A549 (cell line): ENCODE measurements around the gene TCHP.

ENCODE experiments used
- BHLHE40 ChIP-seq: IDR thresholded peaks from 2 replicates; pipeline ENCODE4 v1.6.1; 2012; ENCODE audit warnings: low read depth, low read length, inconsistent platforms
- CHD2 ChIP-seq: fragments of 150-350 bp; IDR thresholded peaks from 2 replicates; pipeline ENCODE4 v1.6.1; 2014; ENCODE audit warnings: low read length; ENCODE audit not compliant: partially characterized antibody
- CTCF ChIP-seq: fragments of >200 bp; sonication (Bioruptor Twin); formaldehyde crosslinking; IDR thresholded peaks from 3 replicates; pipeline ENCODE4 v1.5.1; 2016
- FOSB ChIP-seq: fragments of 250-450 bp; sonication (Bioruptor Pico); IDR thresholded peaks from 2 replicates; pipeline ENCODE4 v1.5.0; 2020; ENCODE audit warnings: mild to moderate bottlenecking, moderate library complexity
- HDAC2 ChIP-seq: fragments of 200-600 bp; sonication (generic); IDR thresholded peaks from 2 replicates; pipeline ENCODE4 v1.6.1; 2016
- HOXB13 ChIP-seq: fragments of 250-450 bp; sonication (Bioruptor Pico); IDR thresholded peaks from 2 replicates; pipeline ENCODE4 v1.5.0; 2020; ENCODE audit warnings: low read depth, mild to moderate bottlenecking, moderate library complexity
- JUN ChIP-seq, 2 experiments: fragments of >200 bp; sonication (Bioruptor Twin); formaldehyde crosslinking; IDR thresholded peaks; 2 replicates in 1 of 2; 3 replicates in 1 of 2; pipeline ENCODE4 v1.6.1; 2016 to 2017
- MAZ ChIP-seq: fragments of 150-350 bp; IDR thresholded peaks from 2 replicates; pipeline ENCODE4 v1.6.1; 2014; ENCODE audit warnings: antibody characterized with exemption, low read depth, low read length, borderline replicate concordance
- POLR2A ChIP-seq: IDR thresholded peaks from 2 replicates; pipeline ENCODE4 v1.6.1; 2012; ENCODE audit warnings: mild to moderate bottlenecking, low read length
- RCOR1 ChIP-seq: fragments of 150-350 bp; IDR thresholded peaks from 2 replicates; pipeline ENCODE4 v1.6.1; 2014; ENCODE audit warnings: antibody characterized with exemption, low read length, low read depth
- RFX5 ChIP-seq: fragments of 450-650 bp; IDR thresholded peaks from 2 replicates; pipeline ENCODE4 v1.7.1; 2014; ENCODE audit warnings: antibody characterized with exemption, mild to moderate bottlenecking, moderate library complexity

DNA sequence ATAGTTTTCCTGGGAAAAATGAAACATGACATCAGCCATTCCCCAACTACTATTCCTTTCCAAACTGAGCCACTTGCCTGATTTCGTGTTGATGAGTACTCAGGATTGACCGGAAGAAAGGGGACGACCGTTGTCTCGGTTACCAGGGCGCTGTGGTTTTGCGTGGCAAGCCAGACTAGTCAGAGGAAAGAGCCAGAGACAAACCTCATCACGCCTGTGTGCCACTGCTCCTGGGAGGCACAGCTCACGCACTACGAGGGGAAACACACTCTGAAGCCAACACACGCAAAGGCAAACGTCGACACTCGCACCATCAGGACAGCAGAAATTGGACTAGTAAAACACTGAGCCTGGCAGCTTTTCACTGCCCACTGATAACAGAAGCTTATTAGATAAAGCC is 61.1 kb downstream of the TCHP start:
- TF ChIP-seq JUN (IDR thresholded peaks at IDR 0.05): no peak
- no peak for TF ChIP-seq RFX5
- no peak for TF ChIP-seq CTCF
- TF ChIP-seq FOSB (CRISPR knock-in tag): no peak
- TF ChIP-seq MAZ: no peak
- TF ChIP-seq POLR2A: no peak
- no peak for TF ChIP-seq HOXB13 (CRISPR knock-in tag)
- TF ChIP-seq BHLHE40: no peak
- no peak for TF ChIP-seq RCOR1
- no peak for TF ChIP-seq CHD2
- TF ChIP-seq HDAC2: no peak
